ENCODE measurements around the gene ZNHIT2. TPM values are rescaled to one million over a fixed set of nuclear protein-coding genes. Genes with fewer than 3 reads are reported as not detected.

The ZNHIT2 gene
- total and polyA plus RNA-seq, 2 of the 8 experiments (the other 6 are each of a cell fraction or from before 2014, with no cell fraction given) = 13.0 to 16.1 TPM

GRCh38 chr11:65108469-65109123 is 8.9 kb downstream of the ZNHIT2 start:
- Histone ChIP-seq H2BK5ac (ENCODE audit: low read depth, low read length) (no peak overlapping the region), H3K9me3 (ENCODE audit: insufficient read depth in 2 of 2, low read depth in 1 of 2, low read length in 1 of 2) (no peaks in the 10 kb centered on the region), H3K4me3 (ENCODE audit: extremely low read depth in 1 of 4, insufficient read depth in 2 of 4, low read depth in 3 of 4, low read length in 4 of 4) (no peak overlapping the region), H3K56ac (replicated peaks; ENCODE audit: insufficient read length, low read depth, low read length) (no peak overlapping the region), H4K20me1 (replicated peaks in 1 of 2; ENCODE audit: control insufficient read depth in 1 of 2, insufficient read depth in 2 of 2, low read length in 2 of 2) (peaks cover 0 to 21% of the 10 kb centered on the region in 2 experiments), H3K4me1 (replicated peaks in 1 of 4; ENCODE audit: control insufficient read depth in 3 of 4, insufficient read depth in 4 of 4, low read length in 3 of 4) (peaks cover 2 to 18% (median 12%) of the 10 kb centered on the region in 4 experiments), H2BK20ac (ENCODE audit: low read length) (no peak overlapping the region), H3K18ac (ENCODE audit: extremely low read depth, low read length) (no peak overlapping the region), H3K27ac (ENCODE audit: low read depth, low read length) (no peak overlapping the region), H4K5ac (ENCODE audit: insufficient read length, low read depth, low read length) (no peak overlapping the region), H3K9ac (replicated peaks in 1 of 4; ENCODE audit: extremely low read depth in 1 of 4, low read depth in 3 of 4, low read length in 3 of 4) (no peak overlapping the region), H4K91ac (replicated peaks; ENCODE audit: insufficient read length, low read length) (no peak overlapping the region), H3K36me3 (ENCODE audit: control insufficient read depth in 2 of 4, insufficient read depth in 4 of 4, low read length in 3 of 4) (peaks cover 0 to 13% (median 0%) of the 10 kb centered on the region in 4 experiments; a peak in 1 of 8 replicates), H3K23me2 (ENCODE audit: low read depth, low read length) (peaks cover 12% of the 10 kb centered on the region; the same call in 1 of the 2 replicates), H3K23ac (ENCODE audit: insufficient read length) (no peak overlapping the region), H2AK5ac (ENCODE audit: low read depth, low read length) (no peak overlapping the region), H3K79me1 (ENCODE audit: low read depth, low read length) (peaks cover 7% of the 10 kb centered on the region; the same call in 1 of the 2 replicates), H3K79me2 (ENCODE audit: control insufficient read depth in 1 of 2, insufficient read depth in 2 of 2, low read length in 2 of 2) (no peaks in the 10 kb centered on the region; a peak in 1 of 4 replicates), H2BK120ac (replicated peaks; ENCODE audit: low read depth, low read length) (no peak overlapping the region), H2AFZ (ENCODE audit: low read length) (no peak overlapping the region), H4K8ac (ENCODE audit: extremely low read depth, insufficient read depth, low read length) (no peak overlapping the region), H2BK12ac (ENCODE audit: low read depth, low read length) (no peak overlapping the region), H3K4me2 (ENCODE audit: insufficient read depth in 1 of 2, low read depth in 2 of 2, low read length in 2 of 2) (no peak overlapping the region), H3K14ac (ENCODE audit: insufficient read length) (no peak overlapping the region), H3K27me3 (replicated peaks in 1 of 4; ENCODE audit: control insufficient read depth in 3 of 4, extremely low read depth in 1 of 4, insufficient read depth in 3 of 4, low read length in 3 of 4) (no peaks in the 10 kb centered on the region), H2BK15ac (ENCODE audit: low read length) (no peak overlapping the region), H3K4ac (replicated peaks; ENCODE audit: insufficient read length, low read depth, low read length) (no peak overlapping the region)
- 95% methylated on average over 32 of the region's 38 CpGs; no CpG with 5 or more reads in 1 of the 2 experiments for WGBS, 2 experiments (ENCODE audit: extremely low coverage in 1 of 2, insufficient coverage in 1 of 2, insufficient read length in 1 of 2, insufficient replicate concordance in 2 of 2, low coverage in 1 of 2, low lambda C conversion rate in 2 of 2, missing lambda C conversion rate in 1 of 2)
- POLR2A ChIA-PET (ENCODE audit: partially characterized antibody) = interaction anchor here (0.8 to 17.4 kb wide), 12 partner anchors 8 to 89 kb away, joined by 3 to 305 read pairs (median 6); partner anchors contain the start of genes CDCA5, FAU, MRPL49 and SYVN1
- DNase-seq (ENCODE audit: low read depth in 1 of 2, low spot score in 2 of 2) = no peak
- no peak for FAIRE-seq
- CTCF ChIA-PET (ENCODE audit: partially characterized antibody) = interaction anchor here (0.6 to 7.9 kb wide), 8 partner anchors 9 to 555 kb away, joined by 3 to 85 read pairs (median 4); partner anchors contain the start of gene ZNHIT2
- TF ChIP-seq NRF1 (IDR thresholded peaks at IDR 0.05; ENCODE audit: low read depth, low read length) = no peak
- no peak for TF ChIP-seq GTF2F1 (IDR thresholded peaks at IDR 0.05; ENCODE audit: borderline replicate concordance, low read depth, low read length)
- no peak for TF ChIP-seq POLR2AphosphoS5 (IDR thresholded peaks at IDR 0.05; ENCODE audit: low read depth, low read length)
- TF ChIP-seq HDAC2 (IDR thresholded peaks at IDR 0.05; ENCODE audit: borderline replicate concordance in 1 of 2, low read depth in 2 of 2, low read length in 2 of 2) = no peak
- no peak for TF ChIP-seq POU5F1 (IDR thresholded peaks at IDR 0.05; ENCODE audit: low read depth, low read length)
- no peak for TF ChIP-seq RXRA (IDR thresholded peaks at IDR 0.05; ENCODE audit: insufficient read depth, low read depth, low read length)
- TF ChIP-seq BACH1 (IDR thresholded peaks at IDR 0.05; ENCODE audit: low read length) = no peak
- TF ChIP-seq CREB1 (IDR thresholded peaks at IDR 0.05) = no peak
- no peak for TF ChIP-seq YY1 (IDR thresholded peaks at IDR 0.05; ENCODE audit: low read depth, low read length)
- no peak for TF ChIP-seq E2F6 (IDR thresholded peaks at IDR 0.05)
- TF ChIP-seq, protein P1, sequence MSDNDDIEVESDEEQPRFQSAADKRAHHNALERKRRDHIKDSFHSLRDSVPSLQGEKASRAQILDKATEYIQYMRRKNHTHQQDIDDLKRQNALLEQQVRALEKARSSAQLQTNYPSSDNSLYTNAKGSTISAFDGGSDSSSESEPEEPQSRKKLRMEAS (IDR thresholded peaks at IDR 0.05) = no peak
- no peak for TF ChIP-seq TAF1 (IDR thresholded peaks at IDR 0.05; ENCODE audit: low read depth, low read length)
